A673 (cell line): Measurements from ENCODE around the gene MYRIP.

Experiments used
- CTCF ChIP-seq: fragments of 300-800, 200-600 bp; sonication (generic); conservative IDR thresholded peaks from 2 replicates; pipeline ENCODE4 v1.5.1; 2017; ENCODE audit warnings: low read depth, mild to moderate bottlenecking, antibody characterized with exemption, low read length, moderate library complexity, mixed read lengths
- EZH2 ChIP-seq: fragments of 200-600 bp; sonication (generic); IDR thresholded peaks from 2 replicates; pipeline ENCODE4 v1.6.1; 2017; ENCODE audit warnings: borderline replicate concordance, low read depth, mild to moderate bottlenecking, mixed read lengths, antibody characterized with exemption, low read length; ENCODE audit not compliant: poor library complexity, severe bottlenecking

- TF ChIP-seq CTCF (no peak), EZH2 (no peak)
Measured at GRCh38 chr3:40088527-40089170, 279.2 kb downstream of the MYRIP start.
